ENCODE measurements around the gene PCID2. TPM values are rescaled to one million over a fixed set of nuclear protein-coding genes. Genes with fewer than 3 reads are reported as not detected.
A peak's percentile ranks its signal among the peaks of the same experiment; 100 is the strongest.

The PCID2 gene
- total RNA-seq, 1 experiment from 2014 or later, result 76.2 TPM

- no peak for DNase-seq (ENCODE audit: low read depth)
- in situ Hi-C loops (cut with HindIII; ENCODE audit: low pct_unique_long_range_greater_than_20kb, low sequenced_read_pairs), result no loop called here
Observed at GRCh38 chr13:113157206-113157928, 51.1 kb downstream of the PCID2 start.

- DNase-seq (ENCODE audit: low read depth), result no peak
- in situ Hi-C loops (cut with HindIII; ENCODE audit: low pct_unique_long_range_greater_than_20kb, low sequenced_read_pairs), result no loop called here
Observed at GRCh38 chr13:113155982-113156655, 52.4 kb downstream of the PCID2 start.

GRCh38 chr13:113155201-113155600 lies 53.3 kb downstream of the PCID2 start:
- no peak for DNase-seq (ENCODE audit: low read depth)
- in situ Hi-C loops (cut with HindIII; ENCODE audit: low pct_unique_long_range_greater_than_20kb, low sequenced_read_pairs), result no loop called here

DNA sequence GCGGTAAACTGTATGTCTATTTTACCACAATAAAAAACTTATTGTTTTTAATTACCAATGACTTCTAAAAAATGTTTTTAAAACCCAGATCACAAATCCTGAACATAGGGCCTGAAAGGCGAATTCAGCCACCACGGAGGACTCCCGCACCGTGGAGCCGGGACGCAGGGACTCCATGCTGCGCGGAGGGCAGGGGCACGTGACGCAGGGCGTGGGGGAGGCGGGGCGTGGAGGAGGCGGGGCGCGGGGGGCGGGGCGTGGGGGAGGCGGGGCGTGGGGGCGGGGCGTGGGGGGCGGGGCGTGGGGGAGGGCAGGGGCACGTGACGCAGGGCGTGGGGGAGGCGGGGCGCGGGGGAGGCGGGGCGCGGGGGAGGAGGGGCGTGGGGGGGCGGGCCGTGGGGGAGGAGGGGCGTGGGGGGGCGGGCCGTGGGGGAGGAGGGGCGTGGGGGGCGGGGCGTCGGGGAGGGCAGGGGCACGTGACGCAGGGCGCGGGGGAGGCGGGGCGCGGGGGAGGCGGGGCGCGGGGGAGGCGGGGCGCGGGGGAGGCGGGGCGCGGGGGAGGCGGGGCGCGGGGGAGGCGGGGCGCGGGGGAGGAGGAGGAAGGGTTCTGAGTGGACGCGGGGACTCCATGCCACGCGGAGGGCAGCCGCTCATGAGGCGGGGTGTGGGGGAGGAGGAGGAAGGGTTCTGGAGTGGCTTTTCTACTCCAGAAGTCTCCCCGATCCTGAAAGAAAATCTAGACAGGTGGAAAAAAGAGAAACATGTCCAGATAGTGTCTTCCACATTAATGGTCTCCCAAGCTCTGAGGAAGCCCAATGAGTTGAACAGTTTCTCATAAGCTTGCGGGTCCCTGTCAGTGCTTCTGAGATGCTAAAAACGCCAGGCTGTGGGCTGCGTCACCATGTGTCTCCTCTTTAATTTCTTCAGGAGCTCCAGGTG lies 54.4 kb downstream of the PCID2 start:
- DNase-seq (ENCODE audit: low read depth), result peak; percentile 47
- in situ Hi-C loops (cut with HindIII; ENCODE audit: low pct_unique_long_range_greater_than_20kb, low sequenced_read_pairs), result no loop called here

DNA sequence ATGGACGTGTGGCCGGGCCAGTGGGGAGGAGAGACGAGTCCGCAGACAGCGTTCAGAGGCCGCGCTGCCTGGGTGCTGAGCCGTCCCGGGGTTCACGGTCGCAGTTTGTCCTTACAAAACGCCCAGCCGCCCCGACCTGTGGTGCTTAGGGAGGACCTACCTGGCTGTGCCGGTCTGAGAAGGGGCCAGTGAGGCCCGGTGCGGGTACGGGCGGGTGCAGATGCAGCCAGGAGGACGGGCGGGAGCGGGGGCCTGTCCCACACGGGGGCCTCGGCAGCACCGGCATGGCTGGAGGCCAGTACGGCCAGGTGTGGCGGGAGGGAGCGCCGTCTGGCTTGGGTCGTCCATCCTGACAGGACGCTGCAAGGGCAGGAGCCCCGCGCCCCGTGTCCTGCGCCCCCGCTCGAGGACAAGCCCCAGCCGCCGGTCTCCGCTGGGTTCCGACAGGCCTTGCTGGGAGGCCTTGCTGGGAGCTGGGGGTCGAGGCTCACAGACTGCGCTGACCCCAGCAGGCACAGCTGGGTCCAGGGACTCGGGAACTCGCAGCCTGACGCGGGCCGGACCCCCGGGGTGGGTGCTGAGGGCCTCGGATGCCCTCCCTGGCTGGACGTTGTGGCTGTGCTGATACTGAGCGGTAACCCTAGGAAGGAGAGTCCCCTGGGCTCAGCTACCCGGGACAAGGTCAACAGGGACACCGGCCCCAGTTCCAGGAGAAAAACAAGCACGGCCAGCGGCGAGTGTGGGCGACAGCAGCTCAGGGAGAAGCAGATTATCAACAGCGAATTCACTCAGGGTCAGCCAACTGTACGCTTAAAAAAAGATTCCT lies 55.3 kb downstream of the PCID2 start:
- in situ Hi-C loops (cut with HindIII; ENCODE audit: low pct_unique_long_range_greater_than_20kb, low sequenced_read_pairs), result no loop called here

GRCh38 chr13:113152691-113152983 lies 55.8 kb downstream of the PCID2 start:
- in situ Hi-C loops (cut with HindIII; ENCODE audit: low pct_unique_long_range_greater_than_20kb, low sequenced_read_pairs), result no loop called here
- DNase-seq (ENCODE audit: low read depth), result no peak

More for the DNA sequence above, 55.3 kb downstream of the PCID2 start:
- peak; percentile 32 for DNase-seq (ENCODE audit: low read depth)

- no peak for DNase-seq (ENCODE audit: low read depth)
- in situ Hi-C loops (cut with HindIII; ENCODE audit: low pct_unique_long_range_greater_than_20kb, low sequenced_read_pairs), result no loop called here
Observed at GRCh38 chr13:113151745-113152690, 56.5 kb downstream of the PCID2 start.

- DNase-seq (ENCODE audit: low read depth), result no peak
- in situ Hi-C loops (cut with HindIII; ENCODE audit: low pct_unique_long_range_greater_than_20kb, low sequenced_read_pairs), result no loop called here
Observed at GRCh38 chr13:113150550-113151365, 57.7 kb downstream of the PCID2 start.

- in situ Hi-C loops (cut with HindIII; ENCODE audit: low pct_unique_long_range_greater_than_20kb, low sequenced_read_pairs), result no loop called here
- no peak for DNase-seq (ENCODE audit: low read depth)
Observed at GRCh38 chr13:113149711-113150549, 58.5 kb downstream of the PCID2 start.

DNA sequence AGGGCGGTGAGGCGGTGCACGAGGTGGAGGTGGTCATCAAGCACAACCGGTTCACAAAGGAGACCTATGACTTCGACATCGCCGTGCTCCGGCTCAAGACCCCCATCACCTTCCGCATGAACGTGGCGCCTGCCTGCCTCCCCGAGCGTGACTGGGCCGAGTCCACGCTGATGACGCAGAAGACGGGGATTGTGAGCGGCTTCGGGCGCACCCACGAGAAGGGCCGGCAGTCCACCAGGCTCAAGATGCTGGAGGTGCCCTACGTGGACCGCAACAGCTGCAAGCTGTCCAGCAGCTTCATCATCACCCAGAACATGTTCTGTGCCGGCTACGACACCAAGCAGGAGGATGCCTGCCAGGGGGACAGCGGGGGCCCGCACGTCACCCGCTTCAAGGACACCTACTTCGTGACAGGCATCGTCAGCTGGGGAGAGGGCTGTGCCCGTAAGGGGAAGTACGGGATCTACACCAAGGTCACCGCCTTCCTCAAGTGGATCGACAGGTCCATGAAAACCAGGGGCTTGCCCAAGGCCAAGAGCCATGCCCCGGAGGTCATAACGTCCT lies 59.4 kb downstream of the PCID2 start:
- in situ Hi-C loops (cut with HindIII; ENCODE audit: low pct_unique_long_range_greater_than_20kb, low sequenced_read_pairs), result no loop called here
- DNase-seq (ENCODE audit: low read depth), result no peak

DNA sequence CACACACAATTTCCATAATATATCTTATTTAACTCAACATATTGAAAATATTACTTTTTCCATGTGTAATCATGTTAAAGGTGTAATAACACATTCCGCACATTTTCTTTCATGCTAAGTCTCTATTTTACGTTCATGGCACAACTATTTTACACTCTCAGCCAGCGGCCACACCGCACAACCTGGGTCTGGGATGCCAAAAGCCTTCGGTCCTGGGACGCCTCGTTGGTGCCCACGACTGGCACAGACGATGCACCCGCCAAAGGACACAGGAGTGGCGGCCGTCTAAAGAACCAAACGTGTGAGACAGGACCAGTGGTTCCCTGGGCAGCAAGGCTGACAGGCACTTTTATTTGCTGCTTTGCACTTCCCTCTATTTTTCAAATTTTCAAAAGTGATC lies 60.1 kb downstream of the PCID2 start:
- in situ Hi-C loops (cut with HindIII; ENCODE audit: low pct_unique_long_range_greater_than_20kb, low sequenced_read_pairs), result no loop called here
- no peak for DNase-seq (ENCODE audit: low read depth)

DNA sequence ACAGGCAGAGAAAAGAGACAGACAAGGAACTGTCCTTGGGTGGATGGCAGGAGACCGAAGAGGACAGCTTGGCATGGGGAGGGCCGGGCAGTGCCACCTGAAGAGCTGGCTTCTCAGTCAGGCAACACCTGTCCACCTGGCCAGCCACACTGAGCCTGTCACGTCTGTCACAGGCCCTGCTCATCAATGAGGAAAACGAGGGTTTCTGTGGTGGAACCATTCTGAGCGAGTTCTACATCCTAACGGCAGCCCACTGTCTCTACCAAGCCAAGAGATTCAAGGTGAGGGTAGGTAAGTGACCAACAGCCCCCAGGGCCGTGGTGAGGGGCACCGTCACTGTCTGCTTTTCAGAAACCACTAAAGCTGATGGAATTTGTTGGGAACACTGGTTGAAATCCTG lies 61.3 kb downstream of the PCID2 start:
- DNase-seq (ENCODE audit: low read depth), result no peak
- in situ Hi-C loops (cut with HindIII; ENCODE audit: low pct_unique_long_range_greater_than_20kb, low sequenced_read_pairs), result no loop called here

DNA sequence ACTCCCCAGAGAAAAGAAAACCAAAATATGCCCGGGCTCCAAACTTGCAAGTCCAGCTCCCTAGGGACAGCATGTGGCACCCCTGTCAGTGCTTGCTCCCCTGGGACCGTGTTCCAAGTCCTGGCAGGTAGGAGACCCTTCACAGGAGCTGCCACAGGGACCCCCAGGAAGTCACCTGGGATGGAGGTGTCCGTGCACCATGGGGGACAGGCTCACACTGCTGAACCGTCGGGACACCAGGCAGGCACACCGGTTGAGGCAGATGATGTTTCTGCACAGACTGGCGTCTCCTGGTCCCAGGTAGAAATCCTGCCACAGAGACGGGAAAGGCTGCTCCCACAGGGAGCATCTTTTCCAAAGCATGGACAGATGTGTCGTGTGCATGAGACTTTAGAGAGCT lies 61.7 kb downstream of the PCID2 start:
- DNase-seq (ENCODE audit: low read depth), result no peak
- in situ Hi-C loops (cut with HindIII; ENCODE audit: low pct_unique_long_range_greater_than_20kb, low sequenced_read_pairs), result no loop called here

DNA sequence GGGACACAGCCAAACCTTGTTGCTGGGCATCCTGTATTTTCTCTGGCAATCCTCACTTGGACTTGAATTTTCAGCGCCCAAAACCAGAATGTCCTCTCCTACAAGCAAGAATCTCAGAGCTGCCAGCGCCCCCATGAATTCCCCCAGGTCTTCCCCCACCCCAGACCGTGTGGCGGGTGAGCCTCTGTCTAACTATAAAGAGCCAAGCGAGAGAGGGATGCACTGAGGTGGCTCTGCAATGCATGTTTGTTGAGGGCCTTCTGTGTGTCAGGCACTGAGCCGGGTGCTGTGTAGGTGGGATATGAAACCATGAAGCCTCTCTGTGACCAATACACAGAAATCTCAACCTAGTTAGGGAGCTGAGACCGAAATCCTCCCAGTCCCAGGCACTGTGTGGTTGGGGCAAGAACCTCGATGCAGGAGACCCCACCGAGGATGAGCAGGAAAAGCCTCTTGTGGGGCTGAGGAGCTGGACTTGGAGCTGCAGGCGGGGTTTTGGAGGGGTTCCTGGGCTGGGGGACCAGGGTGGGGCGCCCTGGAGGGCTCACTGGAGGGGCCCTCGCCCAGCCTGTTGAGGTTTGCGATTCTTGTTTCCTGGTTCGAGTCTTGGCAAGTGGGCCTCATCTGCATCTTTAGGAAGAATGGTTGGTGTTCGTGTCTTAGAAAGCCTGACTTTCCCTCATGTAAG lies 62.4 kb downstream of the PCID2 start:
- in situ Hi-C loops (cut with HindIII; ENCODE audit: low pct_unique_long_range_greater_than_20kb, low sequenced_read_pairs), result no loop called here

DNA sequence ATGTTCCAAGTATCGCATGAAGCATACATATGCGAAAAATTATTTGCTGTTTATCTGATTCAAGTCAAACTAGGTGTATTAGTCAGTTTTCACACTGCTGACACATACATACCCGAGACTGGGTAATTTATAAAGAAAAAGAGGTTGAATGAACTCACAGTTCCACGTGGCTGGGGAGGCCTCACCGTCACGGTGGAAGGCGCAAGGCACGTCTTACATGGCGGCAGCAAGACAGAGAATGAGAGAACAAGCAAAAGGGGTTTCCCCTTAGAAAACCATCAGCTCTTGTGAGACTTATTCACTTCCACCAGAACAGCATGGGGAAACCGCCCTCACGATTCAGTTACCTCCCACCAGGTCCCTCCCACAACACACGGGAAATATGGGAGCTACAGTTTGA lies 63.0 kb downstream of the PCID2 start:
- DNase-seq (ENCODE audit: low read depth), result no peak
- in situ Hi-C loops (cut with HindIII; ENCODE audit: low pct_unique_long_range_greater_than_20kb, low sequenced_read_pairs), result no loop called here

More for the DNA sequence above, 62.4 kb downstream of the PCID2 start:
- no peak for DNase-seq (ENCODE audit: low read depth)

Data from Caki2 (cell line).